Colonic mucosa (tissue), 4 donors: ENCODE results near the gene OGDH. TPM values are rescaled to one million over a fixed set of nuclear protein-coding genes. Genes with fewer than 3 reads are reported as not detected.

Source experiments
- DNase-seq: peaks from one replicate; pipeline ENCODE4 v3.0.0-alpha.2; 2020
- H3K27ac ChIP-seq: fragments of 200-600 bp; one replicate; pipeline ENCODE4 v1.8.0; 2021
- H3K27me3 ChIP-seq: fragments of 200-600 bp; one replicate; pipeline ENCODE4 v1.8.0; 2021
- H3K36me3 ChIP-seq: fragments of 200-600 bp; one replicate; pipeline ENCODE4 v1.8.0; 2021
- H3K4me1 ChIP-seq: fragments of 200-600 bp; one replicate; pipeline ENCODE4 v1.8.0; 2021; ENCODE audit warnings: mild to moderate bottlenecking
- H3K4me3 ChIP-seq: fragments of 200-600 bp; one replicate; pipeline ENCODE4 v1.8.0; 2021
- H3K9ac ChIP-seq, 2 donors: one replicate each; pipeline ENCODE4 v1.7.0; 2013; ENCODE audit warnings: control low read depth in 2 of 2, low read depth in 2 of 2, low read length in 2 of 2
- H3K9me3 ChIP-seq: fragments of 200-600 bp; one replicate; pipeline ENCODE4 v1.8.0; 2021
- CTCF ChIP-seq: fragments of 200-600 bp; IDR thresholded peaks from one replicate; pipeline ENCODE4 v1.8.0; 2022; ENCODE audit warnings: antibody characterized with exemption, mild to moderate bottlenecking
- intact Hi-C: fragments of 100-400 bp; cut with DNase I; formaldehyde crosslinking; loops from one replicate; pipeline ENCODE4 v1.14.1; 2022
- total RNA-seq, 2 donors: library from RNA; stranded (reverse); fragmentation: NEBNext Ultra II Directional in 1 of 2; extraction: Animal tissue kit (Norgen Biotek cat#: 25700) in 1 of 2; gene quantifications; one replicate each; pipeline ENCODE4 v1.2.1, GENCODE V29; 2021
- donor health status: healthy.
- donor health status: DM: no; HTN: no; CAD: no.
- donor health status: DM: no; HTN: no; CAD: no.

The OGDH gene
- total RNA-seq, 2 donors from 2014 or later, result 142 to 164 TPM

- H3K27ac ChIP-seq, result no peak overlapping the region
- H3K9me3 ChIP-seq, result no peaks in the 10 kb centered on the region
- no peaks in the 10 kb centered on the region for H3K36me3 ChIP-seq
- no peak overlapping the region for H3K9ac ChIP-seq
- intact Hi-C loops, result loop anchor here (10.0 kb wide), 1 partner anchor 506 kb away; the partner anchor contains the start of gene TBRG4
- no peaks in the 10 kb centered on the region for H3K27me3 ChIP-seq
- DNase-seq, result no peak
- no peak overlapping the region for H3K4me3 ChIP-seq
- TF ChIP-seq CTCF, result no peak
- H3K4me1 ChIP-seq, result no peaks in the 10 kb centered on the region
Measured at GRCh38 chr7:44608916-44609648, 2.7 kb downstream of the OGDH start.

GRCh38 chr7:44609829-44610228 is 3.4 kb downstream of the OGDH start:
- Histone ChIP-seq H3K36me3 (no peaks in the 10 kb centered on the region), H3K27me3 (no peaks in the 10 kb centered on the region), H3K4me3 (no peak overlapping the region), H3K9ac (no peak overlapping the region), H3K4me1 (no peaks in the 10 kb centered on the region), H3K9me3 (no peaks in the 10 kb centered on the region), H3K27ac (no peak overlapping the region)
- intact Hi-C loops, result loop anchor here (10.0 kb wide), 1 partner anchor 505 kb away; the partner anchor contains the start of gene TBRG4
- TF ChIP-seq CTCF, result no peak
- no peak for DNase-seq

GRCh38 chr7:44615149-44615611 is 8.8 kb downstream of the OGDH start:
- H3K4me1 ChIP-seq, result peaks cover 6% of the 10 kb centered on the region
- TF ChIP-seq CTCF, result no peak
- H3K27me3 ChIP-seq, result no peaks in the 10 kb centered on the region
- no peaks in the 10 kb centered on the region for H3K9me3 ChIP-seq
- no peak overlapping the region for H3K4me3 ChIP-seq
- peak overlapping the region in 1 of 2 donors; percentile 26 for H3K9ac ChIP-seq
- H3K27ac ChIP-seq, result peak overlapping the region; percentile 21
- intact Hi-C loops, result no loop called here
- peak; percentile 55 for DNase-seq
- H3K36me3 ChIP-seq, result no peaks in the 10 kb centered on the region

GRCh38 chr7:44615793-44616192 is 9.4 kb downstream of the OGDH start:
- H3K4me3 ChIP-seq, result no peak overlapping the region
- no peak for TF ChIP-seq CTCF
- no peaks in the 10 kb centered on the region for H3K36me3 ChIP-seq
- no peak overlapping the region for H3K9ac ChIP-seq
- intact Hi-C loops, result no loop called here
- no peak for DNase-seq
- H3K4me1 ChIP-seq, result peaks cover 6% of the 10 kb centered on the region
- no peaks in the 10 kb centered on the region for H3K9me3 ChIP-seq
- peak overlapping the region; percentile 21 for H3K27ac ChIP-seq
- H3K27me3 ChIP-seq, result no peaks in the 10 kb centered on the region

GRCh38 chr7:44616545-44616944 is 10.1 kb downstream of the OGDH start:
- TF ChIP-seq CTCF, result no peak
- Histone ChIP-seq H3K9ac (no peak overlapping the region), H3K27me3 (no peaks in the 10 kb centered on the region), H3K27ac (no peak overlapping the region), H3K9me3 (no peaks in the 10 kb centered on the region), H3K4me3 (no peak overlapping the region), H3K36me3 (no peaks in the 10 kb centered on the region), H3K4me1 (peaks cover 6% of the 10 kb centered on the region)
- intact Hi-C loops, result no loop called here
- no peak for DNase-seq
